Activated B cell treated with CpG ODN at 0.5 μM for 24 hours (primary cell): Measurements from ENCODE around the gene TBC1D22A. TPM values are rescaled to one million over a fixed set of nuclear protein-coding genes. Genes with fewer than 3 reads are reported as not detected.

Experiments used
- ATAC-seq: fragments of 200-7000 bp; cut with Tn5 transposase; one replicate; pipeline ENCODE4 v1.10.0; 2021; ENCODE audit warnings: low read depth, mild to moderate bottlenecking, moderate library complexity
- CTCF ChIA-PET: fragments of 350-600 bp; sonication (Branson Sonifier 250); formaldehyde crosslinking; loops from one replicate; lab custom pipeline; 2021; ENCODE audit warnings: antibody characterized with exemption; lab: Charles Lee
- POLR2A ChIA-PET: fragments of 350-600 bp; sonication (Branson Sonifier 250); formaldehyde crosslinking; loops from one replicate; lab custom pipeline; 2021; ENCODE audit warnings: antibody characterized with exemption; lab: Charles Lee
- DNase-seq: peaks from one replicate; pipeline ENCODE4 v3.0.0; 2022
- H3K27ac Mint-ChIP-seq: one replicate; pipeline ENCODE4 v1.8.0; 2020; ENCODE audit warnings: mixed read lengths
- H3K27me3 Mint-ChIP-seq: one replicate; pipeline ENCODE4 v1.8.0; 2021; ENCODE audit warnings: mixed read lengths
- H3K36me3 Mint-ChIP-seq: one replicate; pipeline ENCODE4 v1.8.0; 2021; ENCODE audit warnings: low read depth, mixed read lengths
- H3K4me1 Mint-ChIP-seq: one replicate; pipeline ENCODE4 v1.8.0; 2021; ENCODE audit warnings: mixed read lengths
- H3K4me3 Mint-ChIP-seq: one replicate; pipeline ENCODE4 v1.8.0; 2020; ENCODE audit warnings: mild to moderate bottlenecking, mixed read lengths
- H3K9me3 Mint-ChIP-seq: one replicate; pipeline ENCODE4 v1.8.0; 2020; ENCODE audit warnings: mixed read lengths
- CTCF ChIP-seq: fragments of 200-600 bp; IDR thresholded peaks from one replicate; pipeline ENCODE4 v1.8.0; 2022; ENCODE audit warnings: antibody characterized with exemption, mild to moderate bottlenecking
- intact Hi-C: fragments of 100-400 bp; cut with micrococcal nuclease; formaldehyde crosslinking; loops from one replicate; pipeline ENCODE4 v1.15.1; 2024
- total RNA-seq: library from RNA; stranded (reverse); gene quantifications from 2 replicates; pipeline ENCODE4 v1.2.3, GENCODE V29; 2022

The TBC1D22A gene
- total RNA-seq, 1 donor from 2014 or later: 85.9 TPM

GRCh38 chr22:47044722-47045535 is 282.5 kb downstream of the TBC1D22A start:
- ATAC-seq (no peak), DNase-seq (no peak)
- Mint-ChIP-seq H3K9me3 (no peaks in the 10 kb centered on the region), H3K27ac (no peak overlapping the region), H3K4me3 (no peak overlapping the region), H3K27me3 (no peaks in the 10 kb centered on the region), H3K36me3 (peaks cover 48% of the 10 kb centered on the region), H3K4me1 (peaks cover 35% of the 10 kb centered on the region)
- no peak for TF ChIP-seq CTCF
- intact Hi-C loops: no loop called here
- ChIA-PET POLR2A (no interaction called here), CTCF (no interaction called here)

- Mint-ChIP-seq H3K4me1 (peaks cover 41% of the 10 kb centered on the region), H3K4me3 (no peak overlapping the region), H3K27ac (no peak overlapping the region), H3K36me3 (peaks cover 39% of the 10 kb centered on the region), H3K9me3 (no peaks in the 10 kb centered on the region), H3K27me3 (no peaks in the 10 kb centered on the region)
- no peak for TF ChIP-seq CTCF
- no peak for DNase-seq
- intact Hi-C loops: no loop called here
- CTCF ChIA-PET: no interaction called here
- POLR2A ChIA-PET: no interaction called here
- no peak for ATAC-seq
These were observed 283.4 kb downstream of the TBC1D22A start for GRCh38 chr22:47045691-47046410.

GRCh38 chr22:47046411-47047065 is 284.1 kb downstream of the TBC1D22A start:
- Mint-ChIP-seq H3K27me3 (no peaks in the 10 kb centered on the region), H3K4me3 (no peak overlapping the region), H3K27ac (no peak overlapping the region), H3K36me3 (peaks cover 34% of the 10 kb centered on the region), H3K9me3 (no peaks in the 10 kb centered on the region), H3K4me1 (peaks cover 41% of the 10 kb centered on the region)
- DNase-seq: no peak
- TF ChIP-seq CTCF: no peak
- ChIA-PET CTCF (no interaction called here), POLR2A (no interaction called here)
- ATAC-seq: no peak
- intact Hi-C loops: no loop called here

DNA sequence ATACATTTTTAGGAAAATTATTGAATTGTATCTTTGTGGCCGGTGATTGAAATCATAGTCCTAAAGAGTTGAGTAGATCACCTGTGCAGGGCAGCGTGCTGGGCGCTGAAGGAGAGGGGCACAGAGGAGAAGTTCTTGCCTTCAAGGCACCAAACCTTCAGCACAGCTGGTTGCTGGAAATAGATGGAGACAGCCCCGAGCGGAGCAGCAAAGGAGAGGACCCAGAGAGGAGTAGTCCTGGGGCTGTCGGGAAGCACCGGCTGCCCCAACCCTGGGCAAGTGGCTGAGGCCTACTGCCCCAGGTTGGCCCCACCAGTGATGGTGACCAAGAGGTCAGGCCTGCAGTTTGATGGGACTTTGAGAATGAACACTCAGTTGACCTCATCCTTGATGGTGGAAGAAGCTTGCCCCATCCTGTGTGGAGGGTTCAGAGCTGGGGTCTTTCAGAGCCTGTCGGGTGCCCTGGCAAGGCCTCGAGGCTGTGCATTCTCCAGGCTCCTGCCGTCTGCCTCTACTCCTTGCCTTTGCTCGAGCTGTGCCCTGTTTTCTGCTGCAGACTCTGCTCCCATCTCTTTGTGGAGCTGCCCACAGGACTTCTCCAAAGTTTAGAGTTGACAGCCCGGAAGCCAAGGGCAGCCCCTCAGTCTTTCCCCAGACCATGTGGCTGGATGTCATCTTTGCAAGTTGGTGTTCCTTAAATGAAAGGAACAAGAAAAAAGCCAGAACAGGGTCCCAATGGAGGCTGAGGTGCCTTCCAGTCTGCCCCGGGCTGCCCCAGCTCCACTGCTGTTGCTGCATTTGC is 285.1 kb downstream of the TBC1D22A start:
- DNase-seq: no peak
- Mint-ChIP-seq H3K27ac (peak overlapping the region; percentile 57), H3K4me3 (no peak overlapping the region), H3K4me1 (peaks cover 38% of the 10 kb centered on the region), H3K9me3 (no peaks in the 10 kb centered on the region), H3K27me3 (no peaks in the 10 kb centered on the region), H3K36me3 (peaks cover 30% of the 10 kb centered on the region)
- no peak for ATAC-seq
- intact Hi-C loops: no loop called here
- CTCF ChIA-PET: no interaction called here
- TF ChIP-seq CTCF: no peak
- POLR2A ChIA-PET: no interaction called here
